ENCODE results near the gene CD38. TPM values are rescaled to one million over a fixed set of nuclear protein-coding genes. Genes with fewer than 3 reads are reported as not detected.
A peak's percentile ranks its signal among the peaks of the same experiment; 100 is the strongest.

The CD38 gene
- total and polyA plus RNA-seq, 3 donors from 2014 or later = 0.68 to 2.2 (median 1.0) TPM

GRCh38 chr4:15873117-15873516 is 95.0 kb downstream of the CD38 start:
- peak overlapping the region; percentile 4 to 83 for H3K27ac ChIP-seq

GRCh38 chr4:15874671-15875070 is 96.5 kb downstream of the CD38 start:
- WGBS, 2 donors = 54 to 57% methylated on average over 4 of the region's 4 CpGs
- peak overlapping the region in 1 of 2 donors; percentile 83 for H3K27ac ChIP-seq
- no peak overlapping the region for H3K4me3 ChIP-seq
- no peaks in the 10 kb centered on the region for H3K4me1 ChIP-seq
- H3K9me3 ChIP-seq = no peaks in the 10 kb centered on the region
- intact Hi-C loops (cut with DNase I; ENCODE audit: low total_unique reads) = no loop called here
- TF ChIP-seq CTCF (IDR thresholded peaks at IDR 0.05) = no peak
- TF ChIP-seq POLR2A (IDR thresholded peaks at IDR 0.05) = no peak
- no peaks in the 10 kb centered on the region for H3K36me3 ChIP-seq (ENCODE audit: low read depth, missing control alignments)
- no peaks in the 10 kb centered on the region for H3K27me3 ChIP-seq
- no peak for DNase-seq

More at GRCh38 chr4:15873117-15873516, 95.0 kb downstream of the CD38 start:
- TF ChIP-seq CTCF (IDR thresholded peaks at IDR 0.05) = no peak
- TF ChIP-seq POLR2A (IDR thresholded peaks at IDR 0.05) = no peak
- H3K4me1 ChIP-seq = no peaks in the 10 kb centered on the region
- 52 to 63% methylated on average over 6 of the region's 6 CpGs for WGBS, 2 donors
- H3K9me3 ChIP-seq = no peaks in the 10 kb centered on the region
- intact Hi-C loops (cut with DNase I; ENCODE audit: low total_unique reads) = no loop called here
- H3K4me3 ChIP-seq = no peak overlapping the region
- no peak for DNase-seq
- H3K36me3 ChIP-seq (ENCODE audit: low read depth, missing control alignments) = no peaks in the 10 kb centered on the region
- no peaks in the 10 kb centered on the region for H3K27me3 ChIP-seq

- Histone ChIP-seq H3K9me3 (no peaks in the 10 kb centered on the region), H3K36me3 (ENCODE audit: low read depth, missing control alignments) (no peaks in the 10 kb centered on the region), H3K27ac (no peak overlapping the region), H3K4me3 (no peak overlapping the region), H3K4me1 (no peaks in the 10 kb centered on the region), H3K27me3 (no peaks in the 10 kb centered on the region)
- no peak for DNase-seq
- intact Hi-C loops (cut with DNase I; ENCODE audit: low total_unique reads) = no loop called here
- TF ChIP-seq POLR2A (IDR thresholded peaks at IDR 0.05) = no peak
- no peak for TF ChIP-seq CTCF (IDR thresholded peaks at IDR 0.05)
- 78 to 81% methylated on average over 5 of the region's 5 CpGs for WGBS, 2 donors
Measured at GRCh38 chr4:15875663-15876460, 97.7 kb downstream of the CD38 start.

- no peaks in the 10 kb centered on the region for H3K9me3 ChIP-seq
- TF ChIP-seq CTCF (IDR thresholded peaks at IDR 0.05) = no peak
- no peak for TF ChIP-seq POLR2A (IDR thresholded peaks at IDR 0.05)
- no peaks in the 10 kb centered on the region for H3K36me3 ChIP-seq (ENCODE audit: low read depth, missing control alignments)
- intact Hi-C loops (cut with DNase I; ENCODE audit: low total_unique reads) = no loop called here
- no peaks in the 10 kb centered on the region for H3K4me1 ChIP-seq
- H3K27ac ChIP-seq = no peak overlapping the region
- 91 to 96% methylated on average over 3 of the region's 3 CpGs for WGBS, 2 donors
- H3K4me3 ChIP-seq = no peak overlapping the region
- H3K27me3 ChIP-seq = no peaks in the 10 kb centered on the region
- DNase-seq = no peak
Measured at GRCh38 chr4:15878011-15878410, 99.9 kb downstream of the CD38 start.

- H3K27ac ChIP-seq = no peak overlapping the region
- TF ChIP-seq CTCF (IDR thresholded peaks at IDR 0.05) (no peak), POLR2A (IDR thresholded peaks at IDR 0.05) (no peak)
- H3K4me3 ChIP-seq = no peak overlapping the region
- H3K36me3 ChIP-seq (ENCODE audit: low read depth, missing control alignments) = no peaks in the 10 kb centered on the region
- intact Hi-C loops (cut with DNase I; ENCODE audit: low total_unique reads) = no loop called here
- H3K4me1 ChIP-seq = no peaks in the 10 kb centered on the region
- H3K9me3 ChIP-seq = no peaks in the 10 kb centered on the region
- H3K27me3 ChIP-seq = no peaks in the 10 kb centered on the region
- WGBS, 2 donors = 62 to 79% methylated on average over 3 of the region's 3 CpGs
- DNase-seq = no peak
Measured at GRCh38 chr4:15881820-15882219, 103.7 kb downstream of the CD38 start.
